Ramos (cell line): ENCODE measurements around the gene CDK16.

Experiments used
- in situ Hi-C: fragments of 300-500 bp; cut with MboI; formaldehyde crosslinking; loops from one replicate; pipeline ENCODE4 v1.14.3; 2022; ENCODE audit warnings: low sequenced_read_pairs; ENCODE audit not compliant: unreplicated experiment

CDK16 gene

DNA sequence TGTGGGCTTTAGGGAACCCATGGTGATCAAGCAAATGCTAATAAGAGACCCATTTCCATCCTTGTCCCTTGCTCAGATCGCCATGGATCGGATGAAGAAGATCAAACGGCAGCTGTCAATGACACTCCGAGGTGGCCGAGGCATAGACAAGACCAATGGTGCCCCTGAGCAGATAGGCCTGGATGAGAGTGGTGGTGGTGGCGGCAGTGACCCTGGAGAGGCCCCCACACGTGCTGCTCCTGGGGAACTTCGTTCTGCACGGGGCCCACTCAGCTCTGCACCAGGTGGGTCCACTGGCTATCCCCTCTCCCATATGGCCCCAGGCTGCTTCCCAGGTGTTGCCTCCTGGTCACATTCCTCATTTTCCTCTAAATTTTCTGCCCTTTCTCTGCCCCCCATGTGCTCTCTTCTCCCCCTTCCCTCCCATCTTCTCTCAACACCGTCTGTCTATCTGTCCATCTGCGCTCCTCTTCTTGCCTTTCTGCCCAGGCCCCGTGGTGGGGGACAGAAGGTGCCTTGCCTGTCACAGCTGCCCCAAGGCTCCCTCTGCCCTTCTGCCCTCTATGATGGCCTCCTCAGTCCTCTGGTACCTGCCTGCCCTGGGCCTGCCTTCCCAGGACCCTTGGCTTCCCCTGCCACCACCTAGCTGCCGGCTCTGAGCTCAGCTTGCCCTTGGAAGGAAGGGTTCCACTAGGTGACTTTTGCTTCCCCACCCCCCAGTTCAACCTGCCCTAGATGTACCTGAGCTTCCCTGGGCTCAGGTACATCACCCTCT, 5.2 kb downstream of the CDK16 start:
- in situ Hi-C loops = loop anchor here (25.0 kb wide), 1 partner anchor 314 kb away; no protein-coding TSS in a partner anchor

DNA sequence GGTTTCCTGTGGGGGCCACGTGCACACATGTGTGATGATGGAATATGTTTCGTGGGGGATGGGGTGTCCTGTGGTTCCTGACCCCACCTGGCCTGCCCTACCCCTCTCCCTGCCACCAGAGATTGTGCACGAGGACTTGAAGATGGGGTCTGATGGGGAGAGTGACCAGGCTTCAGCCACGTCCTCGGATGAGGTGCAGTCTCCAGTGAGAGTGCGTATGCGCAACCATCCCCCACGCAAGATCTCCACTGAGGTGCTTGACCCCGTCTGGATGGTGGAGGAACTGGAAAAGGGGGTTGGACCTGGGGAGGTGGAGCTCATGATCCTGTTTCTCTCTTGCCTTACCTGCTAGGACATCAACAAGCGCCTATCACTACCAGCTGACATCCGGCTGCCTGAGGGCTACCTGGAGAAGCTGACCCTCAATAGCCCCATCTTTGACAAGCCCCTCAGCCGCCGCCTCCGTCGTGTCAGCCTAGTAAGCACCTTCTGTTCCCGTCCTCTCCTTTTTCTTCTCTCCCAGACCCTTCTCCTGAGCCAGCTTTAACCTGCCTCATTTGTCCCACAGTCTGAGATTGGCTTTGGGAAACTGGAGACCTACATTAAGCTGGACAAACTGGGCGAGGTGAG, 5.9 kb downstream of the CDK16 start:
- in situ Hi-C loops = loop anchor here (25.0 kb wide), 1 partner anchor 313 kb away; no protein-coding TSS in a partner anchor

GRCh38 chrX:47224896-47225290, 6.4 kb downstream of the CDK16 start:
- in situ Hi-C loops = loop anchor here (25.0 kb wide), 1 partner anchor 312 kb away; no protein-coding TSS in a partner anchor

- in situ Hi-C loops = no loop called here
Measured at GRCh38 chrX:47226071-47226470, 7.6 kb downstream of the CDK16 start.

- in situ Hi-C loops = no loop called here
Measured at GRCh38 chrX:47226531-47227333, 8.3 kb downstream of the CDK16 start.

DNA sequence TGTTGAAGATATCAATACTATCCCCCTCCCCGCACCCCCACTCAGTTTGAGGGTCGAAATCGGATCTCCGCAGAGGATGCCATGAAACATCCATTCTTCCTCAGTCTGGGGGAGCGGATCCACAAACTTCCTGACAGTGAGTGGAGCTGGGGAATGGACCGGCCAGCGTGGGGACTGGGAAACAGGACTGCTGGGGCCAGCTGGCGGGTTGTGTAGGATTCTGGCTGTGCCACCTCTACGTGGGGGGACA, 8.8 kb downstream of the CDK16 start:
- in situ Hi-C loops = no loop called here

- in situ Hi-C loops = no loop called here
Measured at GRCh38 chrX:47228550-47229270, 10.2 kb downstream of the CDK16 start.

- in situ Hi-C loops = no loop called here
Measured at GRCh38 chrX:47229427-47229826, 10.9 kb downstream of the CDK16 start.

DNA sequence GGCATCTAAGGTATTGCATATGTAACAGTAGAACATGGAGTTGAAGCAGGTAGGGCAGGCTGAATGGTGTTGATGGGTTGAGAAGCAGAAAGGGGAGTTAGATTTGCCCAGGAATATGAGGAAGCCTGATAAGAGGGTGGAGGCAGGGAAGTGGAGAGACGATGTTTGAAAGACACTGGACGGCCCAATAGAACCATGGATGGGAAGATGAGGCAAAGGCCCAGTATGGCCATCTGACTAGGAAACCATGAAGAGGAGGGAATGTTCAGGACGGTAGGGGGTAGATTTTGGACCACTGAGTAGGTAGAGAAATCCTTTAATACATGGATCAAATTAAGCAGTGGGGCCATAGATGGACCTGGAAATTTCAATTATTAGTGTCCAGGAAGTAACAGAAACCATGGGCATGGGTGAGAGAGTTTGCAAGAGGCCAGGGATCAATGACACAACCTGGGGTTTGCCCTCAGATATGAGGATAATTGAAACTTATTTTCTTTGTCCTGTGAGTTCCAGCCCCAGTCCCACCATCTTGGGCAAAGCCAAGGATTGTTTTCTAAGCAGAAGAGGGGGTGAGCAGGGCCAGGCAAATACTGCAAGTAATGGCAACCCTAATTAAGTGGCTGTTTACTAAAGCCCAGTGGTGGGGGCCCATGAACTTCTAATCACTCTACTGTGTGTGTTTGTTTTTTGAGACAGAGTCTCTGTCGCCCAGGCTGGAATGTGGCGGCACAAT, 11.8 kb downstream of the CDK16 start:
- in situ Hi-C loops = no loop called here

DNA sequence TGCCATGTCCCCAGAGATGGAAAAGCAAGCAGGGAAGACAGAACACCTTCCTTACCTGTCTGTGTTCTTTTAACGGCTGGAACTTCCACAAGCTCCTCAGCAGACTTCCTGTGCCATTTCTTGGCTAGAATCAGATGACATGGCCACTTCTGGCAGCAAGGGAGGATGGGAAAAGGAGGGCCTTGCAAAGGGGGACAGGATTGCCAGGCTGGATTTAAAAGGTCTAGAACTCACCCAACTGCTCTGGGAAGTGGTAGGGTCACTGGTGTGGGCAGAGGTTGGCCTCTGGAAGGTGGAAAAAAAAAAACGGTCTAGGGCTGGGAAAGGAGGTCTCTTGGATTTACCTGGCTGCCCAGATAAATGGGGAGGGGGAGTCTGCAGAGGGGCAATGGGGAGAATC, 12.7 kb downstream of the CDK16 start:
- in situ Hi-C loops = no loop called here

DNA sequence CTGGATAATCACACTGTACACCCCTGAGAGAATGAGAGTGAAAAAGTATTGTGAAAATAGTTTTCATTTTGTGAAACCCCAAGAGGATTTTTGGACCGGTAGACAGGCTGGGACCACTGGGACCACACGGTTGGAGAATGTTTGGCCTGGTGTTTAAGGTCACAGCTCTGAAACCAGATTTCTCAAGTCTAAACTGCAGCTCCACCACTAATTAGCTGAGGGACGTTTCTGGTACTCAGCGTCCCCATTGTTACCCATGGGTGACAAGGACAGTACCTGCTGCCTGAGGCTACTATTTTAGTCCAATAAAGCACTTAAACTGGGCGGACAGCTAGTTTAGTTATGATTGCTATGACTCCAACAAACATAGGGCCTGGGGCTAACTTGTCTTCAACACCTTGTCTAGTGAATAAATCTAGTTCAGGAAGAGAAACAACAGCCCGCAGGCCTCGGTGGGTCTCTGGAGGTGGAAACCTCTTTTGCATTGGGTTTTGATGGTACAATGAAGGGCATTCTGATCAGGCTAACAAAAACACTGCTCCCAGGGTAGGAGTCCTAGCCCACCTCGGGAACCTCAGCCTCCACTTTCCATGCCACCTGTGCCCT, 13.8 kb downstream of the CDK16 start:
- in situ Hi-C loops = no loop called here

GRCh38 chrX:47232803-47233332, 14.4 kb downstream of the CDK16 start, which contains the start of gene USP11:
USP11 (plus strand) TSS chrX:47233009; CDS start chrX:47233044, 35 bp downstream.
- in situ Hi-C loops = no loop called here

DNA sequence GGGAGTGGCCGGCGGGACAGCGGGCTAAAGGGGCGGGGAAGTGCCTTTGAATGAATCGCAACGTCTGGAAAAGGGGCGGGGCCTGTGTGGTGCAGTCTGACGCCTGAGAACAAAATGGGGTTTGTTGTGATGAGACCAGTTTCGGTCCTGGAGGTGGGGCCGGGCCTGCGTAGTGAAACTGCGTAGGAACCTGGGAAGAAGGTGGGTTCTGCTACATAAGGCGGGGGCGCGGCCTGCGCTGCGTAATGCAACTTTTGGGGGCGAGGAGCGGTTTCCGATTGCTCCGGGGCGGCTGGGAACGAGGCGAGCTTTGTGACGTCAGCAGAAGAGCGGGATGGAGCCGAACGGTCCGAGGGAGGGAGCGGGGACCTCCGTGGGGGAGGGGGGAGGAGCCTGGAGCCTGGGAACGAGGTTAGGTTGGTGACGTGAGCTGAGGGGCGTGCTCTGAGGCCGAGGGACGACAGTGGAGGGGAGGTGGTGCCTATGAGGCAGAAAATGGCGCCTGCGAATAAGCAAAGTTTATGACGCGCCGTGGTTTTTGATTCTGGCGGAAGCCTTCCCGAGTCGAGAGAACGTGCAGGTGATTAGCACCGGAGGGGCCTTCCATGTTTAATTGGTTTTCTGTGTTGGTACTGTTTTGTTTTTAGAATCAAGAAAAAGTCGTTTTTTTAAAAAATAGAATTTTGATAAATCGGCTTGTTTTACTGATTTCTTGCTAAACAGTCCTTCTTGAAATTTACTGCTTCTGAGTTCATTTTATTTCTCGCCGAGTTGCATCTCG, 15.0 kb downstream of the CDK16 start:
- in situ Hi-C loops = no loop called here

DNA sequence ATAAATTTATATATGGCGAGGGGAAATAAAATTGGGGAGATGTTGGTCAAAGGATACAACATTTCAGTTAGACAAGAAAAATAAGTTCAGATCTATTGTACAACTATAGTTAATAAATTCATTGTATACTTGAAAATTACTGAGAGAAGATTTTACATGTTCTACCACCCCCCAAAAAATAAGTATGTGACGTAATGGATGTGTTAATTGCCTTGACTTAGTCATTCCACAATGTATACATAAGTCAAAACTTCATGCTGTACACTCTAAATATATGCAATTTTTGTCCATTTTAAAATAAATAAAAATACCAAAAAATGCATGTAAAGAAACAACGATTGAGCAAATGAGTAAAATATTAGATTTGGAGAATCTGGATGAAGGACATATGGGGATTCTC, 16.1 kb downstream of the CDK16 start:
- in situ Hi-C loops = no loop called here

- in situ Hi-C loops = no loop called here
Measured at GRCh38 chrX:47235691-47236103, 17.2 kb downstream of the CDK16 start.

- in situ Hi-C loops = no loop called here
Measured at GRCh38 chrX:47239199-47239598, 20.7 kb downstream of the CDK16 start.

DNA sequence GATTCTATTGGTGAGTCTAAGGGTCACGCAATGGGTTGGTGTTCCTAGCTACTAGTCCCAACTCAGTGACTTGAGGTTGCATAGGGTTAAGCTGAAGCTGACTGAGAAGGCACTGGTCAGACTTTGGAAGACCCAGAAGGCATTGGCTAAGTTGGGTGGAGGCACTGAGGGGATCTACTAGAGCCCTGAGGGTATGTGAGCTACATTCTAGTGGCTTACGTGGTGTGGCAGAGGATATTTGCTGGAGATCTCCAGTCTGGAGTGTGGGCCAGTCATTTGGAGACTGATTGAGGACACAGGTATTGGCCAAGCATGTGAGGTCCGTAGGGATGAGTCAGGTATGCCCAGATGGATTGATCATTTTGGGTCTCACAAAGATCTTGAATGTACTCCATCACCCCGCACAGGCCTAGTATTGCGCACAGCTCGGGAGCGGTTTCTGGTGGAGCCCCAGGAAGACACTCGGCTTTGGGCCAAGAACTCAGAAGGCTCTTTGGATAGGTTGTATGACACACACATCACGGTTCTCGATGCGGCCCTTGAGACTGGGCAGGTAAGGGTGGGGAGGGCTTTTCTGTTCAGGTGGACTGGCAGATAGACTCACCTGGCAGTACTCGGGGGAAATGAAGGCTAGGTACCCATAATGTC, 21.5 kb downstream of the CDK16 start:
- in situ Hi-C loops = no loop called here

GRCh38 chrX:47240619-47241018, 22.1 kb downstream of the CDK16 start:
- in situ Hi-C loops = no loop called here
